ENCODE data around the gene SPECC1L. TPM values are rescaled to one million over a fixed set of nuclear protein-coding genes. Genes with fewer than 3 reads are reported as not detected.
"Not testable (repeated sequence)": the region's sequence is repeated elsewhere in the genome, so short reads cannot be mapped to it uniquely, and the experiment has no call there.

SPECC1L gene
- total RNA-seq, 2 experiments from 2014 or later: 33.5 to 35.7 TPM

GRCh38 chr22:24238101-24238694 is 32.4 kb upstream of the SPECC1L start:
- H3K9me3 Mint-ChIP-seq; intact Hi-C loops (cut with micrococcal nuclease); H3K27me3 Mint-ChIP-seq (ENCODE audit: low read depth); CTCF ChIA-PET; DNase-seq; H3K4me3 Mint-ChIP-seq; H3K36me3 Mint-ChIP-seq (ENCODE audit: low read depth); H3K27ac Mint-ChIP-seq: not testable (repeated sequence)
- peaks cover 25% of the 10 kb centered on the region for H3K4me1 Mint-ChIP-seq (ENCODE audit: low read depth)

GRCh38 chr22:24240381-24240780 is 30.2 kb upstream of the SPECC1L start:
- CTCF ChIA-PET: interaction anchor here (1.0 to 2.4 kb wide), 2 partner anchors 9 to 83 kb away, joined by 3 to 17 read pairs; no protein-coding TSS in a partner anchor
- Mint-ChIP-seq H3K9me3 (no peaks in the 10 kb centered on the region), H3K4me1 (ENCODE audit: low read depth) (peaks cover 36% of the 10 kb centered on the region), H3K36me3 (ENCODE audit: low read depth) (no peaks in the 10 kb centered on the region), H3K4me3 (no peak overlapping the region), H3K27ac (no peak overlapping the region), H3K27me3 (ENCODE audit: low read depth) (no peaks in the 10 kb centered on the region)
- intact Hi-C loops (cut with micrococcal nuclease): loop anchor here (5.0 kb wide), 1 partner anchor 53 kb away; no protein-coding TSS in a partner anchor
- no peak for DNase-seq

GRCh38 chr22:24240985-24241692 is 29.5 kb upstream of the SPECC1L start:
- CTCF ChIA-PET: interaction anchor here (0.7 to 2.4 kb wide), 2 partner anchors 9 to 278 kb away, joined by 3 to 17 read pairs; no protein-coding TSS in a partner anchor
- peaks cover 36% of the 10 kb centered on the region for H3K4me1 Mint-ChIP-seq (ENCODE audit: low read depth)
- intact Hi-C loops (cut with micrococcal nuclease): loop anchor here (5.0 kb wide), 1 partner anchor 54 kb away; no protein-coding TSS in a partner anchor
- H3K27ac Mint-ChIP-seq; H3K36me3 Mint-ChIP-seq (ENCODE audit: low read depth); H3K9me3 Mint-ChIP-seq; H3K27me3 Mint-ChIP-seq (ENCODE audit: low read depth); H3K4me3 Mint-ChIP-seq; DNase-seq: not testable (repeated sequence)

DNA sequence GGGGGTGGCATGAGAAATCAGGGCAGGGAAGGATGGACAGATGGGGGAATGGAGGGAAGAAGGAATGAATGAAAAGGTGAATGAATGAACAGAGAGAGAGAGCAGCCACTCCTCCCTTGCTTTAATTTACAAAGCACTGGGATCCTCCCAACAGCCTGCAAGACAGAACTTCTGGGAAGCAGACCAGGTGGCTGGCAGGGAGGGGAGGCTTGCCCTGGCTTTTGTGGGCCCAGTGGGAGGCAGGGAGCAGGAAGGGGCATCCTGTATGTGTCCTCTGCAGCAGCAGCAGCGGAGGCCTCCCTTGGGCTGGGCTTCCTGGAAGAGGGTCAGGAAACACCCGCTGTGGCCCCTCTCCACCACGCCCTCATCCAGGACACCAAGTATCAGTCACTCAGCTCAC is 27.2 kb upstream of the SPECC1L start:
- CTCF ChIA-PET: interaction anchor here (1.1 to 1.4 kb wide), 2 partner anchors 138 to 233 kb away, joined by 3 to 4 read pairs; no protein-coding TSS in a partner anchor
- H3K36me3 Mint-ChIP-seq (ENCODE audit: low read depth); H3K27me3 Mint-ChIP-seq (ENCODE audit: low read depth); H3K9me3 Mint-ChIP-seq; H3K4me3 Mint-ChIP-seq: not testable (repeated sequence)
- H3K4me1 Mint-ChIP-seq (ENCODE audit: low read depth): peaks cover 36% of the 10 kb centered on the region
- intact Hi-C loops (cut with micrococcal nuclease): loop anchor here (5.0 kb wide), 1 partner anchor 56 kb away; no protein-coding TSS in a partner anchor
- H3K27ac Mint-ChIP-seq: peak overlapping the region; percentile 56
- DNase-seq: peak; percentile 27

DNA sequence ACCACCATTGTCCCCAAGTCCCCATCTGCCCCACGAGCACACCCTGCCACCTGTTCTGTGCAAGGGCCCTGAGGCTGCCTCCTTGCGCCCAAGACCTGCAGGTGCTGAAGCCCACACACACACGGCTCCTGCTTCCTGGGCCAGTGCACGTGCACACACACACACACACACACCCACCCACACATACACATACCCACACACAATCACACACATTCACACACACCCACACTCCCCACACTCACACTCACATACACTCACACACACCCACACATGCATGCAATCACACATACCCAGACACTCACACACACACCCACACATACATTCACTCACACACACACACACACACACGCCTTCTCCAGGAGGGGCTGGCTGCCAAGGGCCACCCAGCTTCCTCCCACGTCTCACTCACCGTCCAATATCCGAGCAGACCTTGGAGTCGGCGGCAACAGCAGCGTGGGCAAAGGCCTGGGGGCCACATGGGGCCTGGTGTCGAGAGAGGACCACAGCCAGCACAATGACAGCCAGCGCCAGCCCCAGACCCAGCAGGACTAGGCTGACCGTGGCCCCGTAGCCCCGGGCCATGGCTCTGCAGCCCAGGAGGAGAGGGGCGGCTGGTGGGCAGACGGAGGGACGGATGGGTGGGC is 26.4 kb upstream of the SPECC1L start:
- intact Hi-C loops (cut with micrococcal nuclease): loop anchor here (5.0 kb wide), 1 partner anchor 57 kb away; no protein-coding TSS in a partner anchor
- no peak for DNase-seq
- Mint-ChIP-seq H3K27ac (no peak overlapping the region), H3K27me3 (ENCODE audit: low read depth) (no peaks in the 10 kb centered on the region), H3K9me3 (no peaks in the 10 kb centered on the region), H3K4me3 (no peak overlapping the region), H3K4me1 (ENCODE audit: low read depth) (peaks cover 36% of the 10 kb centered on the region), H3K36me3 (ENCODE audit: low read depth) (no peaks in the 10 kb centered on the region)
- CTCF ChIA-PET: interaction anchor here (1.4 kb wide), 1 partner anchor 234 kb away, joined by 4 read pairs; no protein-coding TSS in a partner anchor

GRCh38 chr22:24245030-24245431 is 25.6 kb upstream of the SPECC1L start, which contains the start of gene GGT5:
TSS of gene GGT5 (minus strand) at chr22:24245082. CDS start at chr22:24244725, 357 bp downstream.
- H3K27ac Mint-ChIP-seq; H3K27me3 Mint-ChIP-seq (ENCODE audit: low read depth); H3K9me3 Mint-ChIP-seq; DNase-seq; H3K36me3 Mint-ChIP-seq (ENCODE audit: low read depth); H3K4me3 Mint-ChIP-seq; intact Hi-C loops (cut with micrococcal nuclease); CTCF ChIA-PET: not testable (repeated sequence)
- peaks cover 36% of the 10 kb centered on the region for H3K4me1 Mint-ChIP-seq (ENCODE audit: low read depth)

DNA sequence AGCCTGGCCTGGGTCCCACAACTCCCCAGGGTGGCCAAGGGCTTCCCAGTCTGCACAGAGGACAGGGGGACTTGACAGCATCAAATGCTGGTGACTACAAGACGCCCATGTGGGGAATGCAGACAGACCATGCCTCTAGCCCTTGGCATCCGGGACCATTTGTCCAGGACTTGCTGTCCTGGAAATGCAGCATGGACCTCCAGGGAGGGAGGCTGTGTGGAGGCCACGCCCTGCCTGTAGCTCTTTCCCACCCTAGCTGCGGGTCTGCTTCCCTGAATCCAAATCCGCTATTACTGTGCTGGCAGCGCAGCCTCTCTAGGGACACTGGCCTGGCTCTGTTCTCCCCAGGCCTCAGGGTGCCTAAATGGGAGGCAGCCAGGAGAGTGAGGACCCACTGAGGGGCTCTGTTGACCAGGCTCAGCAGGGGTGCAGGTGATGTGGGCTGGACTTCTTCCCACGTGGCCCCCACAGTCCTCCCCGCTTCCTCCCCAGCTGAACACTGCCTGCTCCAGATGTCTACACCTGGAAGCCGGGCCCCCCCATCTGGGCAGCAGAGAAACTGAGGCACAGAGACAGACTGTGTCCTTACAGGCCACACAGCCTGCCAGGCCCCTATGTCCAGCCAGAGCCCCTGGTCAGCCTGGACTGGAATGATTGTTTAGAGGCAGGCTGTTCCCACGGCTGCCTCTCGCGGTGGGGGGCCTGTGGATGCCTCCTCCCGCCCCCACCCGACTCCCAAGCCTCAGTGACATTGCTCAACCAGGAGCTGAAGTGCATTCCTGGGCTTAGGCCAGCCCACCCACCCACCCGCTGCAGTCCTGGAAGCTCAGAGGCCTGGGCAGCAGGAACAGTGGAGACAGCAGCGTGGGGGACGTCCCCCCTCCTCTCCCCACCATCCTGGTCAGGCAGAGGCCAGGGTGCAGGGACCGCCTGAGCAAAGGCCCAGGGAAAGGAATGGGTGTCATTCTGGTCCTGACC is 24.8 kb upstream of the SPECC1L start:
- DNase-seq; H3K27me3 Mint-ChIP-seq (ENCODE audit: low read depth); H3K9me3 Mint-ChIP-seq; H3K4me3 Mint-ChIP-seq; intact Hi-C loops (cut with micrococcal nuclease); H3K36me3 Mint-ChIP-seq (ENCODE audit: low read depth); CTCF ChIA-PET; H3K27ac Mint-ChIP-seq: not testable (repeated sequence)
- peaks cover 31% of the 10 kb centered on the region for H3K4me1 Mint-ChIP-seq (ENCODE audit: low read depth)

DNA sequence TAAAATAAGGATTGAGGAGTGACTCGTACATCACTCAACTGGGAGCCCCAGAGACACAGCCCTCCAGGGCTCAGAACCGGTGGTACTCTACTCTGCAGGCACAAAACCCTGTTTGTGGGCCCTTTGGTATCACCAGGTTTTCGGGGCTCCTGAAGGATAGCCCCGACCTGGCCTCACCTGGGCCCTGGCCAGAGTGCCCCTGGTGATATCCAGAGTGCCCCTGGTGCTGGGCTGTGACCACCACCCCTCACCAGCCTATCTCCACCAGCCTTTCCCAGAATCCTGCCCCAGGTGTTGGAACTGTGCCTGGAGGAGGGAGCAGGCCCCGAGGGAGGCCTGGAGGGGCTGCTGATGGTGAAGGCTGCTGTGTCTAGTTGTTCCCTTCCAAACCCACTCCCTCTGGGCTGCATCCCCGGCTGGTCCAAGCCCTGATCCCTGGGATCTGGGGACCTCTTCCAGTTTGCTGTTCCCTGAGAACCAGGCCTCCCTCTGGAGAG is 23.6 kb upstream of the SPECC1L start:
- Mint-ChIP-seq H3K9me3 (no peaks in the 10 kb centered on the region), H3K36me3 (ENCODE audit: low read depth) (no peaks in the 10 kb centered on the region), H3K27me3 (ENCODE audit: low read depth) (no peaks in the 10 kb centered on the region), H3K27ac (no peak overlapping the region), H3K4me3 (no peak overlapping the region), H3K4me1 (ENCODE audit: low read depth) (peaks cover 22% of the 10 kb centered on the region)
- intact Hi-C loops (cut with micrococcal nuclease): no loop called here
- CTCF ChIA-PET: interaction anchor here (0.8 to 1.0 kb wide), 2 partner anchors 57 to 91 kb away, joined by 3 to 5 read pairs; no protein-coding TSS in a partner anchor
- DNase-seq: no peak

- DNase-seq: peak; percentile 63
- Mint-ChIP-seq H3K4me3 (no peak overlapping the region), H3K27ac (no peak overlapping the region), H3K4me1 (ENCODE audit: low read depth) (peaks cover 15% of the 10 kb centered on the region), H3K9me3 (no peaks in the 10 kb centered on the region), H3K36me3 (ENCODE audit: low read depth) (no peaks in the 10 kb centered on the region), H3K27me3 (ENCODE audit: low read depth) (no peaks in the 10 kb centered on the region)
- CTCF ChIA-PET: interaction anchor here (0.8 to 1.0 kb wide), 2 partner anchors 57 to 92 kb away, joined by 3 to 5 read pairs; no protein-coding TSS in a partner anchor
- intact Hi-C loops (cut with micrococcal nuclease): no loop called here
Observed at GRCh38 chr22:24247564-24248344, 22.9 kb upstream of the SPECC1L start.

DNA sequence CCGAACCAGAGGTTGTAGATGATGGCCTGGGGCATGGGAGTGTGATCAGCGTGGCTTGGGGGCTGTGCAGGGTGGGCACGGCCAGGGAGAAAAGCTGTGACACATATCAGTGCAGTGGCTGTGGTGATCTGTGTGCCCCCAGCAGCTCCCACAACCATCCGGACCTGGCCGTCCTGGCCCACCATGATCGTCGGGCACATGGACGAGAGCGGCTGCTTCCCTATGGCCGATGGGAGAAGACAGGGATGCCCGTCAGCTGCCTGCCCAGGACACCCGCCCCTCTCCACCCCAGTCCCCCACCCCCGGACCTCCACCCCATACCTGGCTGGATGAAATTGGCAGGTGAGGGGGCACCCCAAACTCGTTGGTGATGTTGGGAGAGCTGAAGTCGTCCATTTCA is 22.0 kb upstream of the SPECC1L start:
- H3K4me3 Mint-ChIP-seq; DNase-seq; CTCF ChIA-PET; H3K9me3 Mint-ChIP-seq; H3K27me3 Mint-ChIP-seq (ENCODE audit: low read depth); H3K4me1 Mint-ChIP-seq (ENCODE audit: low read depth); H3K27ac Mint-ChIP-seq; H3K36me3 Mint-ChIP-seq (ENCODE audit: low read depth); intact Hi-C loops (cut with micrococcal nuclease): not testable (repeated sequence)

DNA sequence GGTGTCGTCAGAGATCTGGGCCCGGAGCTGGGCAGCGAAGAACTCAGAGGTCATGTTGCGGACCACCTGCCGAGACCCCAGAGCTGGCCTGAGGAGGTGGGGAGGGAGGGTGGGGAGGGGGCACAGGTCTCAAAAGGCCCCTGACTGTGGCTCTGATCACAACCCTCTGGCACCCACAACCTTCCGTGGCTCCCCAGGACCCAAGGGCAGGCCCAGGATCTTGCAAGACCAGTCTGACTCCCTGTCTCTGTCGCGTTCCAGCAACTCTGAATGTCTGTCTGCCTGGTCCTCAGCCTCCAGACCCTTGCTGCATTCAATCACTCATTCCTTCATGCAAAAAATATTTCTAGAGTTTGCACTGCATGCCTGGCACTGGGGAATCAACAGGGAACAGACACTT is 21.2 kb upstream of the SPECC1L start:
- CTCF ChIA-PET: not testable (repeated sequence)

More for the DNA sequence above, 21.2 kb upstream of the SPECC1L start:
- H3K27me3 Mint-ChIP-seq (ENCODE audit: low read depth); intact Hi-C loops (cut with micrococcal nuclease); H3K4me1 Mint-ChIP-seq (ENCODE audit: low read depth); H3K36me3 Mint-ChIP-seq (ENCODE audit: low read depth); DNase-seq; H3K27ac Mint-ChIP-seq; H3K9me3 Mint-ChIP-seq; H3K4me3 Mint-ChIP-seq: not testable (repeated sequence)
